ENCODE data around the gene TTC21A. TPM values are rescaled to one million over a fixed set of nuclear protein-coding genes. Genes with fewer than 3 reads are reported as not detected.
A peak's percentile ranks its signal among the peaks of the same experiment; 100 is the strongest.

The TTC21A gene
- total RNA-seq, 1 donor from 2014 or later: 16.1 TPM

DNA sequence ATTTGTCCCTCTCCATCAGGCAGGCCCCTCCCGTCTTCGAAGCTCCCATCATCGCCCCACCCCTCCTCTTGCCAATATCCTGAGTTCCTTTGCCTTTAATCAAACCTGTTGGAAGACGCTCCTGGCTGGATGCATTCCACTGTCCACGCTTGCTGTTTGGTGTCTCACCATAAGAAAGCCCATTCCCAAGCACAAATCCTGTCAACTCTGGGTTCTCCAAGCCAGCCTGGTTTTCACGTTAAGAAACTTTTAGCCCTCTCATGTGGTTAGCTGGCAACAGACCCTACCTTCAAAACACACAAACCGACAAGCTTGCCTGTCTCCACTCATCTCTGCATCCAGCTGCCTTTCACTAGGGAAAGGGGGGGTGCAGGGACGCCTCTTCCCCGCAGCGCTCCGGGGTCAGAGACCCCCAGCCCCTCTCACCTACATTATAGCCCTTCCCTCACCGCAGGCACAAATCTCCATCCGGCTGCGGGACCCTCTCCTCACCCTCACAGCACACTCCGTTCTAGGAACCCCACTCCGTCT is 1.1 kb upstream of the TTC21A start:
- no peak for TF ChIP-seq CTCF (IDR thresholded peaks at IDR 0.05; ENCODE audit: unreplicated experiment)
- no peaks in the 10 kb centered on the region for H3K27me3 Mint-ChIP-seq
- H3K9me3 Mint-ChIP-seq (ENCODE audit: low read depth): no peaks in the 10 kb centered on the region
- H3K27ac Mint-ChIP-seq: peak overlapping the region; percentile 85
- peaks cover 2% of the 10 kb centered on the region for H3K36me3 Mint-ChIP-seq (ENCODE audit: insufficient read depth)
- DNase-seq (ENCODE audit: low spot score, unreplicated experiment): no peak
- peaks cover 23% of the 10 kb centered on the region for H3K4me1 Mint-ChIP-seq (ENCODE audit: low read depth)
- peak overlapping the region; percentile 82 for H3K4me3 Mint-ChIP-seq (ENCODE audit: low read depth)

GRCh38 chr3:39106851-39107387 is 561 bp upstream of the TTC21A start:
- no peaks in the 10 kb centered on the region for H3K9me3 Mint-ChIP-seq (ENCODE audit: low read depth)
- peak; percentile 17 for TF ChIP-seq CTCF (IDR thresholded peaks at IDR 0.05; ENCODE audit: unreplicated experiment)
- no peaks in the 10 kb centered on the region for H3K27me3 Mint-ChIP-seq
- H3K4me3 Mint-ChIP-seq (ENCODE audit: low read depth): peak overlapping the region; percentile 82
- peak overlapping the region; percentile 85 for H3K27ac Mint-ChIP-seq
- H3K36me3 Mint-ChIP-seq (ENCODE audit: insufficient read depth): peaks cover 2% of the 10 kb centered on the region
- peaks cover 23% of the 10 kb centered on the region for H3K4me1 Mint-ChIP-seq (ENCODE audit: low read depth)
- DNase-seq (ENCODE audit: low spot score, unreplicated experiment): peak; percentile 37

- TF ChIP-seq CTCF (IDR thresholded peaks at IDR 0.05; ENCODE audit: unreplicated experiment): no peak
- DNase-seq (ENCODE audit: low spot score, unreplicated experiment): no peak
- peaks cover 23% of the 10 kb centered on the region for H3K4me1 Mint-ChIP-seq (ENCODE audit: low read depth)
- H3K27me3 Mint-ChIP-seq: no peaks in the 10 kb centered on the region
- H3K4me3 Mint-ChIP-seq (ENCODE audit: low read depth): peak overlapping the region; percentile 96
- peak overlapping the region; percentile 96 for H3K27ac Mint-ChIP-seq
- no peaks in the 10 kb centered on the region for H3K9me3 Mint-ChIP-seq (ENCODE audit: low read depth)
- H3K36me3 Mint-ChIP-seq (ENCODE audit: insufficient read depth): no peaks in the 10 kb centered on the region
Observed at GRCh38 chr3:39108200-39108710, 775 bp downstream of the TTC21A start.

DNA sequence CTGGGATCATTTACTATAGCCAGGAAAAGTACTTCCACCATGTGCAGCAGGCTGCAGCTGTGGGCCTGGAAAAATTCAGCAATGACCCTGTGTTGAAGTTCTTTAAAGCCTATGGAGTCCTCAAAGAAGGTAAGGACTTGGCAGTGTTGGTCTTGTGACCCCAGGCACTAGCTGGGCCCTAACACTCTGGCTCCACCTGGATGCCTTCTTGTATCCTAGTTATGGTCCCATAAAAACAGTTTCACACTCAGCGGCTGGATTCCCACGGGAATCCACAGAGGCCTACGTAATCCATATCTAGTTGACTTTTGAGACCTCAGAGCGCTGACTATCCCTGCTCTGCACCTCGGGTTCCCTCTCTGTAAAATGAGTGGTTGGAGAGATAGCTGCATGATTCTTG is 1.6 kb downstream of the TTC21A start:
- no peak for TF ChIP-seq CTCF (IDR thresholded peaks at IDR 0.05; ENCODE audit: unreplicated experiment)
- Mint-ChIP-seq H3K4me3 (ENCODE audit: low read depth) (no peak overlapping the region), H3K27me3 (no peaks in the 10 kb centered on the region), H3K36me3 (ENCODE audit: insufficient read depth) (no peaks in the 10 kb centered on the region), H3K4me1 (ENCODE audit: low read depth) (peaks cover 23% of the 10 kb centered on the region), H3K9me3 (ENCODE audit: low read depth) (no peaks in the 10 kb centered on the region), H3K27ac (no peak overlapping the region)
- DNase-seq (ENCODE audit: low spot score, unreplicated experiment): no peak

DNA sequence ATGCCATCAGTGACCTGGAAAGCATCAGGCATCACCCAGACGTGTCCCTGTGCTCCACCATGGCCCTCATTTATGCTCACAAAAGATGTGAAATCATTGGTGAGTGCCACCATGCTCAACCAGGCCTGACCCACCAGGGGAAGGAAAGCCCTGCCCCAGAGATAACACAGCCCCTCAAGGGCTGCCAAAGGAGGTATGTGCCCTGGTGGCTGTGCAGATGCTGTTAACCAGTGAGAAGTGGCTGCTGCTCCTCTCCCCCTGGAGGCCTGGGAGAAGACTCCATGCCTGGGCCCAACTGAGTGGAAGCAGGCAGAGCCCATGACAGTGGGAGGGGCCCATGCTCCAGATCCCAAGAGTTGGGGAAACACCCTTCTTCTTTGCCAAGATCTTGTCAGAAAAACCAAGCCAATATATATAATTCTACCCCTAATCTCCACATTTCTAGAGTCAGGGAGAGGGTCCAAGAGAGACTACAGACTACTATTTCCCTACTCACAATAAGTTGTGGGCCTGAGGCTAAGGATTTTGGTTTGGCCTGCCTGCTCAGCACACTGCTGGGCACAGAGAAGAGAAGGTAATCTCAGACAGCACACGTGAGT is 2.7 kb downstream of the TTC21A start:
- Mint-ChIP-seq H3K9me3 (ENCODE audit: low read depth) (no peaks in the 10 kb centered on the region), H3K36me3 (ENCODE audit: insufficient read depth) (no peaks in the 10 kb centered on the region), H3K27me3 (no peaks in the 10 kb centered on the region), H3K4me3 (ENCODE audit: low read depth) (no peak overlapping the region), H3K27ac (no peak overlapping the region), H3K4me1 (ENCODE audit: low read depth) (peaks cover 20% of the 10 kb centered on the region)
- DNase-seq (ENCODE audit: low spot score, unreplicated experiment): no peak
- TF ChIP-seq CTCF (IDR thresholded peaks at IDR 0.05; ENCODE audit: unreplicated experiment): no peak
